Activated CD4-positive, alpha-beta T cell treated with anti-CD3 and anti-CD28 coated beads, Interleukin-2, amount 10 ng/mL, durations not matched to agents 24 days and 14 days (primary cell): ENCODE measurements around the gene PLD1. TPM values are rescaled to one million over a fixed set of nuclear protein-coding genes. Genes with fewer than 3 reads are reported as not detected.

Experiments
- DNase-seq: peaks from one replicate; pipeline ENCODE4 v3.0.0; 2022
- H3K27ac Mint-ChIP-seq: one replicate; pipeline ENCODE4 v1.8.0; 2022; ENCODE audit warnings: mild to moderate bottlenecking, mixed read lengths
- H3K27me3 Mint-ChIP-seq: one replicate; pipeline ENCODE4 v1.8.0; 2022; ENCODE audit warnings: mixed read lengths
- H3K36me3 Mint-ChIP-seq: one replicate; pipeline ENCODE4 v1.8.0; 2022; ENCODE audit warnings: low read depth, mild to moderate bottlenecking, mixed read lengths
- H3K4me1 Mint-ChIP-seq: one replicate; pipeline ENCODE4 v1.8.0; 2021; ENCODE audit warnings: mixed read lengths
- H3K4me3 Mint-ChIP-seq: one replicate; pipeline ENCODE4 v1.8.0; 2022; ENCODE audit warnings: mild to moderate bottlenecking, moderate library complexity, mixed read lengths
- H3K9me3 Mint-ChIP-seq: one replicate; pipeline ENCODE4 v1.8.0; 2021; ENCODE audit warnings: mixed read lengths
- intact Hi-C: fragments of 100-400 bp; cut with micrococcal nuclease; formaldehyde crosslinking; loops from one replicate; pipeline ENCODE4 v1.15.1; 2023
- total RNA-seq: library from RNA; stranded (reverse); gene quantifications from 2 replicates; pipeline ENCODE4 v1.2.3, GENCODE V29; 2022

The PLD1 gene
- total RNA-seq, 1 donor from 2014 or later: 0.09 TPM

- H3K27ac Mint-ChIP-seq: no peak overlapping the region
- peaks cover 16% of the 10 kb centered on the region for H3K27me3 Mint-ChIP-seq
- no peaks in the 10 kb centered on the region for H3K36me3 Mint-ChIP-seq
- DNase-seq: no peak
- H3K9me3 Mint-ChIP-seq: no peaks in the 10 kb centered on the region
- intact Hi-C loops: no loop called here
- no peaks in the 10 kb centered on the region for H3K4me1 Mint-ChIP-seq
- no peak overlapping the region for H3K4me3 Mint-ChIP-seq
Measured at GRCh38 chr3:171743327-171744157, 66.7 kb downstream of the PLD1 start.

- no peak overlapping the region for H3K4me3 Mint-ChIP-seq
- DNase-seq: no peak
- intact Hi-C loops: no loop called here
- peaks cover 9% of the 10 kb centered on the region for H3K27me3 Mint-ChIP-seq
- no peaks in the 10 kb centered on the region for H3K9me3 Mint-ChIP-seq
- H3K4me1 Mint-ChIP-seq: no peaks in the 10 kb centered on the region
- H3K27ac Mint-ChIP-seq: no peak overlapping the region
- H3K36me3 Mint-ChIP-seq: no peaks in the 10 kb centered on the region
Measured at GRCh38 chr3:171741377-171741776, 68.9 kb downstream of the PLD1 start.

- DNase-seq: no peak
- Mint-ChIP-seq H3K36me3 (no peaks in the 10 kb centered on the region), H3K27me3 (peaks cover 14% of the 10 kb centered on the region), H3K9me3 (no peaks in the 10 kb centered on the region), H3K4me1 (no peaks in the 10 kb centered on the region), H3K4me3 (no peak overlapping the region), H3K27ac (no peak overlapping the region)
- intact Hi-C loops: no loop called here
Measured at GRCh38 chr3:171736556-171736955, 73.7 kb downstream of the PLD1 start.

GRCh38 chr3:171733561-171733960 is 76.7 kb downstream of the PLD1 start:
- H3K9me3 Mint-ChIP-seq: no peaks in the 10 kb centered on the region
- no peak overlapping the region for H3K4me3 Mint-ChIP-seq
- intact Hi-C loops: no loop called here
- DNase-seq: no peak
- peaks cover 9% of the 10 kb centered on the region for H3K27me3 Mint-ChIP-seq
- H3K4me1 Mint-ChIP-seq: no peaks in the 10 kb centered on the region
- no peaks in the 10 kb centered on the region for H3K36me3 Mint-ChIP-seq
- no peak overlapping the region for H3K27ac Mint-ChIP-seq

GRCh38 chr3:171732756-171733155 is 77.5 kb downstream of the PLD1 start:
- Mint-ChIP-seq H3K4me3 (no peak overlapping the region), H3K4me1 (no peaks in the 10 kb centered on the region), H3K27ac (no peak overlapping the region), H3K27me3 (peaks cover 9% of the 10 kb centered on the region), H3K36me3 (no peaks in the 10 kb centered on the region), H3K9me3 (no peaks in the 10 kb centered on the region)
- intact Hi-C loops: no loop called here
- DNase-seq: no peak

- peaks cover 9% of the 10 kb centered on the region for H3K27me3 Mint-ChIP-seq
- DNase-seq: no peak
- H3K36me3 Mint-ChIP-seq: no peaks in the 10 kb centered on the region
- no peak overlapping the region for H3K4me3 Mint-ChIP-seq
- intact Hi-C loops: no loop called here
- no peaks in the 10 kb centered on the region for H3K9me3 Mint-ChIP-seq
- H3K4me1 Mint-ChIP-seq: no peaks in the 10 kb centered on the region
- H3K27ac Mint-ChIP-seq: no peak overlapping the region
Measured at GRCh38 chr3:171731691-171732090, 78.6 kb downstream of the PLD1 start.

- H3K4me3 Mint-ChIP-seq: no peak overlapping the region
- H3K9me3 Mint-ChIP-seq: no peaks in the 10 kb centered on the region
- H3K27ac Mint-ChIP-seq: no peak overlapping the region
- H3K4me1 Mint-ChIP-seq: no peaks in the 10 kb centered on the region
- peaks cover 17% of the 10 kb centered on the region for H3K27me3 Mint-ChIP-seq
- intact Hi-C loops: no loop called here
- no peaks in the 10 kb centered on the region for H3K36me3 Mint-ChIP-seq
- no peak for DNase-seq
Measured at GRCh38 chr3:171729452-171730334, 80.6 kb downstream of the PLD1 start.

GRCh38 chr3:171727288-171727687 is 83.0 kb downstream of the PLD1 start:
- Mint-ChIP-seq H3K27me3 (peaks cover 16% of the 10 kb centered on the region), H3K4me1 (no peaks in the 10 kb centered on the region), H3K27ac (no peak overlapping the region), H3K9me3 (no peaks in the 10 kb centered on the region), H3K4me3 (no peak overlapping the region), H3K36me3 (no peaks in the 10 kb centered on the region)
- DNase-seq: no peak
- intact Hi-C loops: no loop called here

GRCh38 chr3:171718493-171719185 is 91.6 kb downstream of the PLD1 start:
- H3K4me3 Mint-ChIP-seq: no peak overlapping the region
- intact Hi-C loops: no loop called here
- H3K27ac Mint-ChIP-seq: no peak overlapping the region
- no peaks in the 10 kb centered on the region for H3K4me1 Mint-ChIP-seq
- DNase-seq: no peak
- peaks cover 7% of the 10 kb centered on the region for H3K27me3 Mint-ChIP-seq
- peaks cover 6% of the 10 kb centered on the region for H3K9me3 Mint-ChIP-seq
- H3K36me3 Mint-ChIP-seq: no peaks in the 10 kb centered on the region

GRCh38 chr3:171715155-171715554 is 95.1 kb downstream of the PLD1 start:
- DNase-seq: no peak
- H3K27me3 Mint-ChIP-seq: peaks cover 7% of the 10 kb centered on the region

GRCh38 chr3:171712171-171712938 is 97.9 kb downstream of the PLD1 start:
- no peaks in the 10 kb centered on the region for H3K36me3 Mint-ChIP-seq
- no peak overlapping the region for H3K4me3 Mint-ChIP-seq
- peaks cover 6% of the 10 kb centered on the region for H3K9me3 Mint-ChIP-seq
- DNase-seq: no peak
- no peaks in the 10 kb centered on the region for H3K27me3 Mint-ChIP-seq
- intact Hi-C loops: no loop called here
- no peak overlapping the region for H3K27ac Mint-ChIP-seq
- H3K4me1 Mint-ChIP-seq: no peaks in the 10 kb centered on the region

More at GRCh38 chr3:171715155-171715554, 95.1 kb downstream of the PLD1 start:
- intact Hi-C loops: no loop called here
- H3K36me3 Mint-ChIP-seq: no peaks in the 10 kb centered on the region
- no peak overlapping the region for H3K27ac Mint-ChIP-seq
- H3K4me1 Mint-ChIP-seq: no peaks in the 10 kb centered on the region
- peaks cover 6% of the 10 kb centered on the region for H3K9me3 Mint-ChIP-seq
- no peak overlapping the region for H3K4me3 Mint-ChIP-seq

- intact Hi-C loops: no loop called here
- Mint-ChIP-seq H3K27me3 (no peaks in the 10 kb centered on the region), H3K4me3 (no peak overlapping the region), H3K4me1 (no peaks in the 10 kb centered on the region), H3K36me3 (no peaks in the 10 kb centered on the region), H3K27ac (no peak overlapping the region), H3K9me3 (peaks cover 6% of the 10 kb centered on the region)
- DNase-seq: no peak
Measured at GRCh38 chr3:171711461-171712170, 98.7 kb downstream of the PLD1 start.

- peaks cover 5% of the 10 kb centered on the region for H3K9me3 Mint-ChIP-seq
- H3K4me3 Mint-ChIP-seq: no peak overlapping the region
- peaks cover 3% of the 10 kb centered on the region for H3K27me3 Mint-ChIP-seq
- intact Hi-C loops: no loop called here
- H3K36me3 Mint-ChIP-seq: no peaks in the 10 kb centered on the region
- DNase-seq: no peak
- H3K27ac Mint-ChIP-seq: no peak overlapping the region
- H3K4me1 Mint-ChIP-seq: no peaks in the 10 kb centered on the region
Measured at GRCh38 chr3:171710359-171710758, 99.9 kb downstream of the PLD1 start.
